OCI-LY7 (cell line): ENCODE measurements around the gene IPO13. TPM values are rescaled to one million over a fixed set of nuclear protein-coding genes. Genes with fewer than 3 reads are reported as not detected.

Source experiments
- BruUV-seq: library from RNA; stranded (reverse); fragments of 400-500 nt; replicated peaks from 2 replicates; lab custom pipeline; 2021; lab: Mats Ljungman, UMichigan
- CTCF ChIA-PET: fragments of 300-600 bp; sonication (Branson Sonifier 250); formaldehyde crosslinking; loops from one replicate; lab custom pipeline; 2022; ENCODE audit warnings: antibody characterized with exemption; ENCODE audit not compliant: unreplicated experiment; lab: Charles Lee
- POLR2A ChIA-PET: fragments of 300-600 bp; sonication (Branson Sonifier 250); formaldehyde crosslinking; loops from one replicate; lab custom pipeline; 2022; ENCODE audit warnings: antibody characterized with exemption; lab: Charles Lee
- DNase-seq: peaks from one replicate; pipeline ENCODE4 v3.0.0-alpha.2; 2015; ENCODE audit warnings: low spot score
- H2AFZ ChIP-seq: fragments of 200-600 bp; sonication (generic), shearing (Covaris generic); 2 replicates; pipeline ENCODE4 v1.6.1; 2014; ENCODE audit warnings: mild to moderate bottlenecking, antibody characterized with exemption, low read length, moderate library complexity
- H3K27ac ChIP-seq: fragments of 200-600 bp; sonication (generic); 2 replicates; pipeline ENCODE4 v1.5.1; 2014; ENCODE audit warnings: mixed run types, low read depth, mild to moderate bottlenecking, moderate library complexity, low read length, inconsistent platforms; ENCODE audit not compliant: poor library complexity, severe bottlenecking
- H3K36me3 ChIP-seq: fragments of 200-600 bp; sonication (generic); 2 replicates; pipeline ENCODE4 v1.6.1; 2014; ENCODE audit warnings: mild to moderate bottlenecking, antibody characterized with exemption, low read length, moderate library complexity, mixed read lengths; ENCODE audit not compliant: insufficient read depth
- H3K4me1 ChIP-seq: fragments of 200-600 bp; sonication (generic); 2 replicates; pipeline ENCODE4 v1.5.1; 2014; ENCODE audit warnings: mild to moderate bottlenecking, low read length; ENCODE audit not compliant: insufficient read depth, poor library complexity, severe bottlenecking
- H3K4me2 ChIP-seq: fragments of 200-600 bp; sonication (generic); 2 replicates; pipeline ENCODE4 v1.6.1; 2014; ENCODE audit warnings: mild to moderate bottlenecking, low read length
- H3K4me3 ChIP-seq: fragments of 200-600 bp; sonication (generic); 2 replicates; pipeline ENCODE4 v1.5.1; 2014; ENCODE audit warnings: mild to moderate bottlenecking, low read depth, low read length; ENCODE audit not compliant: poor library complexity, severe bottlenecking
- H3K79me2 ChIP-seq: fragments of 200-600 bp; sonication (generic); 2 replicates; pipeline ENCODE4 v1.6.1; 2016; ENCODE audit warnings: low read depth, mild to moderate bottlenecking, low read length, moderate library complexity, mixed read lengths; ENCODE audit not compliant: insufficient read depth
- H3K9me2 ChIP-seq: fragments of 200-600 bp; sonication (generic); 2 replicates; pipeline ENCODE4 v1.6.1; 2016; ENCODE audit warnings: mild to moderate bottlenecking, low read length, mixed read lengths; ENCODE audit not compliant: insufficient read depth
- H3K9me3 ChIP-seq: fragments of 200-600 bp; sonication (generic); 2 replicates; pipeline ENCODE4 v1.6.1; 2014; ENCODE audit warnings: mild to moderate bottlenecking, mixed run types, low read length, mixed read lengths
- H4K20me1 ChIP-seq: fragments of 200-600 bp; sonication (generic); 2 replicates; pipeline ENCODE4 v1.6.1; 2014; ENCODE audit warnings: mild to moderate bottlenecking, antibody characterized with exemption, low read length, moderate library complexity, mixed read lengths; ENCODE audit not compliant: insufficient read depth
- CTCF ChIP-seq: fragments of 200-600 bp; sonication (generic); conservative IDR thresholded peaks from 2 replicates; pipeline ENCODE4 v1.5.1; 2014; ENCODE audit warnings: mild to moderate bottlenecking, antibody characterized with exemption, low read length, moderate library complexity, mixed read lengths
- EZH2phosphoT487 ChIP-seq: fragments of 200-600 bp; sonication (generic); IDR thresholded peaks from 2 replicates; pipeline ENCODE4 v1.6.1; 2018; ENCODE audit warnings: low read depth, borderline replicate concordance, mild to moderate bottlenecking, mixed run types, antibody characterized with exemption, low read length, moderate library complexity, mixed read lengths
- intact Hi-C: fragments of 100-400 bp; cut with micrococcal nuclease; formaldehyde crosslinking; loops from one replicate; pipeline ENCODE4 v1.10.0; 2022; ENCODE audit not compliant: unreplicated experiment
- total RNA-seq, 2 experiments: library from RNA; depleted of rRNA in 1 of 2; stranded (reverse); fragments of >200 nt in 1 of 2; shearing (Covaris generic) in 1 of 2; gene quantifications; 2 replicates each; pipeline ENCODE4 v1.2.3, GENCODE V29; 2014 to 2022

Gene IPO13
- total RNA-seq, 2 experiments from 2014 or later, result 17.8 to 24.1 TPM

GRCh38 chr1:43934101-43934985 lies 12.4 kb upstream of the IPO13 start:
- TF ChIP-seq EZH2phosphoT487 (no peak), CTCF (peak; percentile 82)
- ChIA-PET POLR2A (interaction anchor here (0.6 to 1.2 kb wide), 5 partner anchors 108 to 236 kb away, joined by 3 to 4 read pairs (median 3); partner anchors contain the start of gene ST3GAL3), CTCF (interaction anchor here (0.6 to 2.2 kb wide), 10 partner anchors 9 to 283 kb away, joined by 3 to 40 read pairs (median 4); partner anchors contain the start of gene IPO13)
- Histone ChIP-seq H3K79me2 (no peaks in the 10 kb centered on the region), H3K4me1 (no peaks in the 10 kb centered on the region), H2AFZ (no peak overlapping the region), H4K20me1 (no peaks in the 10 kb centered on the region), H3K9me2 (no peaks in the 10 kb centered on the region), H3K4me3 (no peak overlapping the region), H3K36me3 (no peaks in the 10 kb centered on the region), H3K9me3 (no peaks in the 10 kb centered on the region), H3K27ac (no peak overlapping the region), H3K4me2 (peak overlapping the region; percentile 17; the same call in 1 of the 2 replicates)
- DNase-seq, result peak; percentile 70
- BruUV-seq, result no TSS peak
- intact Hi-C loops, result loop anchor here (1.0 to 5.0 kb wide), 4 partner anchors 97 to 707 kb away; no protein-coding TSS in a partner anchor

- no peaks in the 10 kb centered on the region for H3K36me3 ChIP-seq
- intact Hi-C loops, result loop anchor here (1.0 to 5.0 kb wide), 4 partner anchors 98 to 708 kb away; no protein-coding TSS in a partner anchor
- no peaks in the 10 kb centered on the region for H3K79me2 ChIP-seq
- POLR2A ChIA-PET, result interaction anchor here (0.6 to 1.2 kb wide), 6 partner anchors 107 to 237 kb away, joined by 3 to 4 read pairs (median 3); partner anchors contain the start of gene ST3GAL3
- H4K20me1 ChIP-seq, result no peaks in the 10 kb centered on the region
- CTCF ChIA-PET, result interaction anchor here (0.6 to 2.2 kb wide), 9 partner anchors 9 to 284 kb away, joined by 3 to 40 read pairs (median 4); partner anchors contain the start of gene IPO13
- H3K4me2 ChIP-seq, result no peak overlapping the region
- H3K4me3 ChIP-seq, result no peak overlapping the region
- H3K9me2 ChIP-seq, result no peaks in the 10 kb centered on the region
- no peak overlapping the region for H2AFZ ChIP-seq
- no peaks in the 10 kb centered on the region for H3K9me3 ChIP-seq
- H3K4me1 ChIP-seq, result no peaks in the 10 kb centered on the region
- no TSS peak for BruUV-seq
- no peak; the same call in 1 of the 2 replicates for TF ChIP-seq CTCF
- TF ChIP-seq EZH2phosphoT487, result no peak
- no peak overlapping the region for H3K27ac ChIP-seq
- no peak for DNase-seq
Observed at GRCh38 chr1:43934986-43935324, 11.8 kb upstream of the IPO13 start.
